Neuron (in vitro differentiated cells): ENCODE measurements around the gene PACC1.

Source experiments
- H2AFZ ChIP-seq: one replicate; pipeline ENCODE4 v1.6.1; 2013; ENCODE audit warnings: low read depth, mild to moderate bottlenecking, inconsistent platforms, low read length, moderate library complexity
- H3K27me3 ChIP-seq: one replicate; pipeline ENCODE4 v1.6.1; 2013; ENCODE audit warnings: low read length; ENCODE audit not compliant: insufficient read depth
- H3K36me3 ChIP-seq: one replicate; pipeline ENCODE4 v1.6.1; 2013; ENCODE audit warnings: low read length; ENCODE audit not compliant: insufficient read depth
- H3K4me1 ChIP-seq: one replicate; pipeline ENCODE4 v1.6.1; 2013; ENCODE audit warnings: low read length; ENCODE audit not compliant: insufficient read depth
- H3K4me3 ChIP-seq: 2 replicates; pipeline ENCODE4 v1.5.1; 2013; ENCODE audit warnings: mild to moderate bottlenecking, low read length, moderate library complexity
- H3K9me3 ChIP-seq: one replicate; pipeline ENCODE4 v1.6.1; 2013; ENCODE audit warnings: low read length

Gene PACC1

GRCh38 chr1:212452323-212453155 is 37.9 kb upstream of the PACC1 start:
- peaks cover 4% of the 10 kb centered on the region for H3K4me1 ChIP-seq
- H3K9me3 ChIP-seq: no peaks in the 10 kb centered on the region
- no peaks in the 10 kb centered on the region for H3K36me3 ChIP-seq
- H3K4me3 ChIP-seq: no peak overlapping the region
- H3K27me3 ChIP-seq: no peaks in the 10 kb centered on the region
- no peak overlapping the region for H2AFZ ChIP-seq

GRCh38 chr1:212451416-212452322 is 37.0 kb upstream of the PACC1 start:
- H3K27me3 ChIP-seq: no peaks in the 10 kb centered on the region
- peaks cover 4% of the 10 kb centered on the region for H3K4me1 ChIP-seq
- no peaks in the 10 kb centered on the region for H3K9me3 ChIP-seq
- no peak overlapping the region for H2AFZ ChIP-seq
- no peak overlapping the region for H3K4me3 ChIP-seq
- no peaks in the 10 kb centered on the region for H3K36me3 ChIP-seq

GRCh38 chr1:212450331-212450881 is 35.7 kb upstream of the PACC1 start:
- Histone ChIP-seq H3K4me3 (no peak overlapping the region), H3K27me3 (no peaks in the 10 kb centered on the region), H3K4me1 (peaks cover 4% of the 10 kb centered on the region), H2AFZ (no peak overlapping the region), H3K36me3 (peaks cover under 1% of the 10 kb centered on the region), H3K9me3 (no peaks in the 10 kb centered on the region)

- no peaks in the 10 kb centered on the region for H3K27me3 ChIP-seq
- H2AFZ ChIP-seq: no peak overlapping the region
- no peaks in the 10 kb centered on the region for H3K4me1 ChIP-seq
- H3K9me3 ChIP-seq: no peaks in the 10 kb centered on the region
- H3K4me3 ChIP-seq: no peak overlapping the region
- H3K36me3 ChIP-seq: peaks cover 10% of the 10 kb centered on the region
Measured at GRCh38 chr1:212447478-212447877, 32.8 kb upstream of the PACC1 start.

- peaks cover 2% of the 10 kb centered on the region for H3K9me3 ChIP-seq
- peaks cover 10% of the 10 kb centered on the region for H3K36me3 ChIP-seq
- H3K4me3 ChIP-seq: no peak overlapping the region
- no peaks in the 10 kb centered on the region for H3K4me1 ChIP-seq
- no peaks in the 10 kb centered on the region for H3K27me3 ChIP-seq
- H2AFZ ChIP-seq: no peak overlapping the region
Measured at GRCh38 chr1:212446333-212446732, 31.6 kb upstream of the PACC1 start.

GRCh38 chr1:212442408-212442807 is 27.7 kb upstream of the PACC1 start:
- Histone ChIP-seq H3K9me3 (peaks cover 2% of the 10 kb centered on the region), H3K4me3 (no peak overlapping the region), H3K4me1 (no peaks in the 10 kb centered on the region), H2AFZ (no peak overlapping the region), H3K36me3 (peaks cover 10% of the 10 kb centered on the region), H3K27me3 (no peaks in the 10 kb centered on the region)

- Histone ChIP-seq H3K4me1 (no peaks in the 10 kb centered on the region), H3K9me3 (peaks cover 2% of the 10 kb centered on the region), H3K4me3 (no peak overlapping the region), H3K36me3 (peaks cover 9% of the 10 kb centered on the region), H3K27me3 (no peaks in the 10 kb centered on the region), H2AFZ (no peak overlapping the region)
Measured at GRCh38 chr1:212440419-212440818, 25.7 kb upstream of the PACC1 start.

- Histone ChIP-seq H3K9me3 (peaks cover 2% of the 10 kb centered on the region), H3K27me3 (no peaks in the 10 kb centered on the region), H2AFZ (no peak overlapping the region), H3K4me1 (peaks cover under 1% of the 10 kb centered on the region), H3K4me3 (no peak overlapping the region), H3K36me3 (no peaks in the 10 kb centered on the region)
Measured at GRCh38 chr1:212438831-212439237, 24.1 kb upstream of the PACC1 start.

- no peaks in the 10 kb centered on the region for H3K36me3 ChIP-seq
- peaks cover 2% of the 10 kb centered on the region for H3K4me1 ChIP-seq
- peaks cover under 1% of the 10 kb centered on the region for H3K9me3 ChIP-seq
- no peak overlapping the region for H2AFZ ChIP-seq
- no peaks in the 10 kb centered on the region for H3K27me3 ChIP-seq
- no peak overlapping the region for H3K4me3 ChIP-seq
Measured at GRCh38 chr1:212437179-212437798, 22.6 kb upstream of the PACC1 start.

- peaks cover 16% of the 10 kb centered on the region for H3K4me1 ChIP-seq
- H3K36me3 ChIP-seq: no peaks in the 10 kb centered on the region
- H3K27me3 ChIP-seq: no peaks in the 10 kb centered on the region
Measured at GRCh38 chr1:212434992-212435391, 20.3 kb upstream of the PACC1 start.

GRCh38 chr1:212433577-212434462 is 19.1 kb upstream of the PACC1 start:
- Histone ChIP-seq H3K36me3 (no peaks in the 10 kb centered on the region), H3K9me3 (no peaks in the 10 kb centered on the region), H3K4me3 (peak overlapping the region; percentile 70), H3K4me1 (peaks cover 19% of the 10 kb centered on the region), H2AFZ (no peak overlapping the region), H3K27me3 (peaks cover 4% of the 10 kb centered on the region)

More at GRCh38 chr1:212434992-212435391, 20.3 kb upstream of the PACC1 start:
- no peak overlapping the region for H3K4me3 ChIP-seq
- no peaks in the 10 kb centered on the region for H3K9me3 ChIP-seq
- no peak overlapping the region for H2AFZ ChIP-seq
